Hepatocyte (in vitro differentiated cells): Measurements from ENCODE around the gene CDRT4.

ENCODE experiments used
- CTCF ChIP-seq: fragments of 200-600 bp; sonication (generic); IDR thresholded peaks from 2 replicates; pipeline ENCODE4 v1.5.1; 2016; ENCODE audit warnings: antibody characterized with exemption, mild to moderate bottlenecking; ENCODE audit not compliant: poor library complexity
- EZH2 ChIP-seq: fragments of 200-600 bp; sonication (generic); IDR thresholded peaks from 2 replicates; pipeline ENCODE4 v1.6.1; 2016; ENCODE audit warnings: antibody characterized with exemption, mild to moderate bottlenecking, borderline replicate concordance

- no peak for TF ChIP-seq CTCF
- no peak for TF ChIP-seq EZH2
Observed at GRCh38 chr17:15446036-15446435, 21.4 kb downstream of the CDRT4 start.
